HepG2 (cell line): ENCODE data around the gene XXYLT1. TPM values are rescaled to one million over a fixed set of nuclear protein-coding genes. Genes with fewer than 3 reads are reported as not detected.
A peak's percentile ranks its signal among the peaks of the same experiment; 100 is the strongest.

Experiments
- ATAC-seq: fragments of 200-7000 bp; cut with Tn5 transposase; 3 replicates; pipeline ENCODE4 v1.9.1; 2020; ENCODE audit warnings: mild to moderate bottlenecking, moderate library complexity
- BruUV-seq: library from RNA; stranded (reverse); fragments of 400-500 nt; replicated peaks from 2 replicates; lab custom pipeline; 2021; lab: Mats Ljungman, UMichigan
- CTCF ChIA-PET: fragments of 300-600 bp; formaldehyde crosslinking; extraction: SDS; loops from one replicate; lab custom pipeline; 2021; ENCODE audit warnings: low total read pairs, inconsistent platforms, low intra/inter-chr PET ratio; lab: Yijun Ruan, JAX
- POLR2A ChIA-PET: fragments of 350-600 bp; sonication (Branson Sonifier 250); formaldehyde crosslinking; loops from one replicate; lab custom pipeline; 2020; ENCODE audit warnings: antibody characterized with exemption, inconsistent platforms; lab: Yijun Ruan, JAX
- DNase-seq: peaks from one replicate; pipeline ENCODE4 v3.0.0-alpha.2; 2015; ENCODE audit warnings: low spot score
- FAIRE-seq: peaks from 3 replicates; lab custom pipeline; 2011; peaks lifted over from hg19 to GRCh38; lab: Jason Lieb, UNC
- H2AFZ ChIP-seq: one replicate; pipeline ENCODE4 v1.6.1; 2011; ENCODE audit warnings: low read length, inconsistent platforms
- H3K27ac ChIP-seq: fragments of 300-600 bp; 3 replicates; pipeline ENCODE4 v1.8.0; 2011; ENCODE audit warnings: mixed run types, mild to moderate bottlenecking, mixed read lengths, low read length, inconsistent platforms; ENCODE audit not compliant: insufficient read depth; ENCODE audit errors: extremely low read length
- H3K27me3 ChIP-seq, 2 experiments: fragments of 200-600 bp in 1 of 2; 2 replicates in 1 of 2; 3 replicates in 1 of 2; pipeline versions ENCODE4 v1.6.0 to v1.8.0; 2011; ENCODE audit warnings: low read length in 2 of 2, mild to moderate bottlenecking in 2 of 2, moderate library complexity in 2 of 2, inconsistent platforms in 1 of 2; ENCODE audit not compliant: insufficient read depth in 2 of 2, control insufficient read depth in 1 of 2
- H3K36me3 ChIP-seq, 2 experiments: fragments of 200-600 bp in 1 of 2; replicated peaks in 1 of 2; 2 replicates in 1 of 2; 3 replicates in 1 of 2; pipeline versions ENCODE4 v1.5.1 to v1.8.0; 2011; ENCODE audit warnings: low read length in 2 of 2, inconsistent platforms in 1 of 2; ENCODE audit not compliant: insufficient read depth in 2 of 2, control insufficient read depth in 1 of 2
- H3K4me1 ChIP-seq: 2 replicates; pipeline ENCODE4 v1.5.1; 2012; ENCODE audit warnings: low read length, inconsistent platforms; ENCODE audit not compliant: insufficient read depth
- H3K4me2 ChIP-seq: 2 replicates; pipeline ENCODE4 v1.6.0; 2011; ENCODE audit warnings: low read depth, low read length, inconsistent platforms
- H3K4me3 ChIP-seq, 3 experiments: fragments of 200-600 bp in 1 of 3; sonication (generic), shearing (Covaris generic) in 1 of 3; replicated peaks in 1 of 3; 2 replicates each; pipeline ENCODE4 v1.5.1; 2011 to 2016; ENCODE audit warnings: low read length in 3 of 3, inconsistent platforms in 2 of 3, low read depth in 2 of 3, mild to moderate bottlenecking in 2 of 3, control low read depth in 1 of 3, mixed read lengths in 1 of 3; ENCODE audit not compliant: insufficient read depth in 1 of 3
- H3K79me2 ChIP-seq: one replicate; pipeline ENCODE4 v1.6.1; 2011; ENCODE audit warnings: low read length, inconsistent platforms; ENCODE audit not compliant: insufficient read depth
- H3K9ac ChIP-seq: 2 replicates; pipeline ENCODE4 v1.6.0; 2011; ENCODE audit warnings: mild to moderate bottlenecking, low read depth, low read length, inconsistent platforms; ENCODE audit not compliant: insufficient read depth
- H3K9me3 ChIP-seq: 2 replicates; pipeline ENCODE4 v1.5.1; 2012; ENCODE audit warnings: mild to moderate bottlenecking, low read length
- H4K20me1 ChIP-seq: 2 replicates; pipeline ENCODE4 v1.6.0; 2011; ENCODE audit warnings: inconsistent platforms, mild to moderate bottlenecking, low read length, moderate library complexity; ENCODE audit not compliant: insufficient read depth
- RAD21 ChIP-seq: fragments of 450-650 bp; formaldehyde crosslinking; IDR thresholded peaks from 2 replicates; pipeline ENCODE4 v1.5.0; 2020; ENCODE audit warnings: mild to moderate bottlenecking
- ZNF687 ChIP-seq: sonication (generic); formaldehyde crosslinking; IDR thresholded peaks from 2 replicates; pipeline ENCODE4 v1.5.1; 2020; ENCODE audit warnings: mild to moderate bottlenecking, missing genetic modification reagents, moderate library complexity
- WGBS: methylation state at CpG from one replicate; pipeline ENCODE4 v1.1.6; 2017; ENCODE audit warnings: low lambda C conversion rate; 5-methylcytosine and 5-hydroxymethylcytosine counted together
- in situ Hi-C: cut with HindIII; loops from 2 replicates; pipeline ENCODE4 v1.10.0; 2017; ENCODE audit warnings: low pct_unique_long_range_greater_than_20kb; ENCODE audit not compliant: extremely low pct_ligation_motif_present
- intact Hi-C: fragments of 100-400 bp; cut with micrococcal nuclease; formaldehyde crosslinking; loops from one replicate; pipeline ENCODE4 v1.10.0; 2022; ENCODE audit not compliant: unreplicated experiment
- polyA plus RNA-seq, 8 experiments: library from polyadenylated mRNA; depleted of rRNA in 3 of 8; stranded (reverse) in 7 of 8; unstranded in 1 of 8; fragments of >200 nt; fragmentation: Illumina TruSeq in 4 of 8; extraction: Trizol in 4 of 8; gene quantifications; 2 replicates each; pipeline versions ENCODE4 v1.2.1 to v1.2.3, GENCODE V29; 2011 to 2016; ENCODE audit warnings: low read depth in 4 of 8, missing spikeins in 1 of 8, mixed read lengths in 1 of 8; ENCODE audit not compliant: insufficient read depth in 1 of 8
- total RNA-seq, 5 experiments: library from RNA; depleted of rRNA; stranded (reverse); fragments of >200 nt; fragmentation: Illumina TruSeq; extraction: Trizol; gene quantifications; 2 replicates each; pipeline ENCODE4 v1.2.3, GENCODE V29; 2016; ENCODE audit warnings: low read depth in 1 of 5
- TF ChIP-seq, protein P1 (sequence below): sonication (generic); formaldehyde crosslinking; IDR thresholded peaks from 2 replicates; pipeline ENCODE4 v1.5.0; 2020; ENCODE audit warnings: mild to moderate bottlenecking, missing genetic modification reagents, moderate library complexity
- TF ChIP-seq, protein P2 (sequence below): sonication (generic); formaldehyde crosslinking; IDR thresholded peaks from 2 replicates; pipeline ENCODE4 v1.8.1; 2023; ENCODE audit warnings: mild to moderate bottlenecking, missing genetic modification reagents, borderline replicate concordance

The XXYLT1 gene
- total and polyA plus RNA-seq, 2 of the 13 experiments (the other 11 are each of a cell fraction or from before 2014, with no cell fraction given), result 17.7 to 19.0 TPM

GRCh38 chr3:195035345-195036202, 235.4 kb downstream of the XXYLT1 start:
- 51% methylated on average over 26 of the region's 42 CpGs for WGBS
- intact Hi-C loops (loop anchor here (10.0 kb wide), 1 partner anchor 69 kb away; no protein-coding TSS in a partner anchor), in situ Hi-C loops (no loop called here)
- DNase-seq, result no peak
- no peak overlapping the region for H3K4me2 ChIP-seq
- no peaks in the 10 kb centered on the region for H3K36me3 ChIP-seq
- TF ChIP-seq ZNF687 (CRISPR knock-in tag) (peak; percentile 19), RAD21 (CRISPR knock-in tag) (0 out of 2 replicates have a peak, but pooled peaks have one; percentile 22)
- TF ChIP-seq, protein P1, sequence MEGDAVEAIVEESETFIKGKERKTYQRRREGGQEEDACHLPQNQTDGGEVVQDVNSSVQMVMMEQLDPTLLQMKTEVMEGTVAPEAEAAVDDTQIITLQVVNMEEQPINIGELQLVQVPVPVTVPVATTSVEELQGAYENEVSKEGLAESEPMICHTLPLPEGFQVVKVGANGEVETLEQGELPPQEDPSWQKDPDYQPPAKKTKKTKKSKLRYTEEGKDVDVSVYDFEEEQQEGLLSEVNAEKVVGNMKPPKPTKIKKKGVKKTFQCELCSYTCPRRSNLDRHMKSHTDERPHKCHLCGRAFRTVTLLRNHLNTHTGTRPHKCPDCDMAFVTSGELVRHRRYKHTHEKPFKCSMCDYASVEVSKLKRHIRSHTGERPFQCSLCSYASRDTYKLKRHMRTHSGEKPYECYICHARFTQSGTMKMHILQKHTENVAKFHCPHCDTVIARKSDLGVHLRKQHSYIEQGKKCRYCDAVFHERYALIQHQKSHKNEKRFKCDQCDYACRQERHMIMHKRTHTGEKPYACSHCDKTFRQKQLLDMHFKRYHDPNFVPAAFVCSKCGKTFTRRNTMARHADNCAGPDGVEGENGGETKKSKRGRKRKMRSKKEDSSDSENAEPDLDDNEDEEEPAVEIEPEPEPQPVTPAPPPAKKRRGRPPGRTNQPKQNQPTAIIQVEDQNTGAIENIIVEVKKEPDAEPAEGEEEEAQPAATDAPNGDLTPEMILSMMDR (CRISPR knock-in tag), result peak; percentile 38
- TF ChIP-seq, protein P2, sequence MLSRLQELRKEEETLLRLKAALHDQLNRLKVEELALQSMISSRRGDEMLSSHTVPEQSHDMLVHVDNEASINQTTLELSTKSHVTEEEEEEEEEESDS (CRISPR knock-in tag), result no peak
- H3K4me3 ChIP-seq, result no peak overlapping the region
- BruUV-seq, result no TSS peak
- CTCF ChIA-PET, result interaction anchor here (0.8 kb wide), 1 partner anchor 70 kb away, joined by 3 read pairs; no protein-coding TSS in a partner anchor
- H3K9ac ChIP-seq, result no peak overlapping the region
- no peak overlapping the region for H3K27ac ChIP-seq
- no peak for ATAC-seq
- H3K4me1 ChIP-seq, result peaks cover 55% of the 10 kb centered on the region
- POLR2A ChIA-PET, result no interaction called here
- FAIRE-seq, result no peak
- peaks cover 0 to 50% of the 10 kb centered on the region in 2 experiments; a peak in 4 of 5 replicates for H3K27me3 ChIP-seq
- no peaks in the 10 kb centered on the region; the same call in 1 of the 2 replicates for H4K20me1 ChIP-seq
- no peaks in the 10 kb centered on the region for H3K9me3 ChIP-seq
- H2AFZ ChIP-seq, result no peak overlapping the region
- H3K79me2 ChIP-seq, result no peaks in the 10 kb centered on the region
